Measurements from ENCODE around the gene HTRA1.

HTRA1 gene

GRCh38 chr10:122495406-122496340, 34.3 kb downstream of the HTRA1 start:
- peak; percentile 32 to 68 (median 60) for DNase-seq

- DNase-seq = no peak
Measured at GRCh38 chr10:122497241-122497640, 35.9 kb downstream of the HTRA1 start.

- no peak for DNase-seq
Measured at GRCh38 chr10:122498521-122498920, 37.2 kb downstream of the HTRA1 start.

- no peak for DNase-seq
Measured at GRCh38 chr10:122499012-122499411, 37.7 kb downstream of the HTRA1 start.

DNA sequence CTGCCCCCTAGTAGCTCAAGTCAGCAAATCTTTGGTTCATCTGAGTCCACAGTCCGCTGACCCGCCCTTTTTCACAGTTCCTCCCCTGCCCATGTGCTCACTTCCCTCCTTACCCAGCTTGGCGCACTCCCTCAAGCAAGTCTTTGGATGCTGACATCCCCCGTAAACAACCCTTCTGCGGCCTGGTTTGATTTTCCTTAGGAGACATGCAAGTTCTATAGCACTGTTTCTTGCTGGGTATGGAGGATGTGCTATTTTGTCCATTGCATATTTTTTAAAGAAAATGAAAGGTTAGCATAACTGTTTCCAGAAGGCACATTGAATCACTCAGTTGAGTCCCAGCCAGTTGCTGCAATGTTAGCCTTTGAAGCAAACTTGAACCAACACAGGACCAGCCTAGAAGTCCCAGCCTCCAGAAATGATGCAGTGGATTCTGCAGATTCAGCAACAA, 38.2 kb downstream of the HTRA1 start:
- peak; percentile 48 to 70 (median 56) for DNase-seq

DNA sequence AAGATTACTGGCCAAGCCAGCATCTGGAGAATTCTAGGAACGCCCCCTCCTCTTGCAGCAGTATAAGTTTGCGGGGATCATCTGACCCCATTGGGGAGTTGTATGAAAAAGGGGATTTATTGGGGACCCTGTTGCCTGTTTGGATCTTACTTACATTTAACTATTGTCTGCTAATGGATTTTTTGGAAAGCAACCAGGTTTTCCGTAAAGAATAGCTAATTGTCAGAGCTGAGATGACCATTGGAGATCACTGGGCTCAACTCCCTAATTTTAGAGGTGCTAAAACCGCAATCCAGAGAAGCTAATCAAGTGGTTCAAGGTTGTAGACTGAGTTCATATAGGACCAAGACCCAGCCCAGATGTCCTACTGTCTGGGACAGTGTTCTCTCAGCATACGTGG, 38.8 kb downstream of the HTRA1 start:
- DNase-seq = no peak

DNA sequence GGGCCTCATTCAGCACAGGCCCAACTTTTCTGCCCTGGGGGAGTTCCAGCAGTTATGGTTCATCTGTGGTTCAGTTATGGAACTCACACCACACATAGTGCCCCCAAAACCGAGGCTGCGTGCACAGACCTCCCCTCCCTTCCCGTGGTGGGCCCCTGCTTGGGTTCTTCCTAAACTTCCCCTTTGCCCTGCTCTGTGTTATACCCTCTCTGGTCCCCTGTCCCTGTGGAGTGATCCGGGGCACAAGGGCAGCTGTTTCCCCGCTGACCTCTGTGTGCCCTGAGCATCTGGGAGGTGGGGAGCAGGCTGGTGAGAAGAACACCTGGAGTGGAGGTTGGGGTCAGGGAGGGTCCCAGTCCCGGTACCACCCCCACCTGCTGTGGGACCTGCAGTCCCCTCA, 39.4 kb downstream of the HTRA1 start:
- no peak for DNase-seq

DNA sequence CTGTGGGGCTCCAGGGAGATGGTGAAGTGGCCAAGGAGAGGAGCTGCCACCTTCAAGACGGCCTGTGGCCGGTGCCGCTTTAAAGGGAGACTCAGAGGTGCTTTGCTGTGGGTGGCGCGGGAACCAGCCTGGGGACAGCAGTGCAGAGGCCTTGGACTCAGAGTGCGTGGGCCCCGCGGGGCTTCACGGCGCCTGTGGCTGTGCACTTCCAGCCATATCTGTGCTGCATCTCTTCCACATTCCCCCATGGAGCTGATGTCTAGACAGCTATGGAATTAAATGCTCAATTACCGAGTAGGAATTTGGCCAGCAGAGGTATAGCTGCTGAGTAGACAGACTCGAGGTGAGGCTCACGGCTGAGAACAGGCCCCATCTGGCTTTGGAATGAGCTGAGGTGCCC, 41.7 kb downstream of the HTRA1 start:
- DNase-seq = no peak

DNA sequence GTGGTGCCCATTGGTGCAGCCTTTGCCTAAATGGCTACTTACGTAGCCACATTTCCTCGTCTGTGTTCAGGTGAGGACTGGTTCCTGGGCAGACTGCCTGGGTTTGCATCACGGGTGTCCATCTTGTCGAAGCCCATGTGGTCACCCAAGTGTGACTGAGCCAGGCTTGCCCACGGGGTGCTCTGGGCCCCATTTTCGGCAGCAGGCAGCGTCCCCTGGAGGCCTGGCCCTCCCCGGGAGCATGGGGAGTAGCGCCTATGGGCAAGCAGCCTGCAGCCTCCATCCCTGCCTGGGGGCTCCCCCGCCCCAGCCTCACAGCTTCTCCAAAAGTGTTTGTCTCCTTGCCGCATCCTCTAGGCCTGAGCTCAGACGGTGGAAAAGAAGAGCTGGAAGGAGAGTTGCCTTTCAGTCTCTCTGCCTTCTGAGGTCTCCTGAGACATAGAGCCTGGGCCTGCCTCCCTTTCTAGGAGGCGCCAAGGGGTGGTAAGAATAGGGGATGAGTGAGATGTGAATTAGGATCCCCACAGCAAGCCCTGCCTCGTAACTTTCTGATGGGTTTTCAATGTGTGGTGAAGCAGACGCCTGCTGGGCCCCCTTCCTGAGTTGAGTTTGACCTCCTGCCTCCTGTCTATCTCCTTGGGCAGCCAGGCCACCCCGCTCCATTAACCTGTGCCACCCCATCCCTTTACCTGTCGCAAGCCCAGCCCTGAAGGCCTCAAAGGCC, 42.7 kb downstream of the HTRA1 start:
- DNase-seq = no peak

- no peak for DNase-seq
Measured at GRCh38 chr10:122504610-122504950, 43.2 kb downstream of the HTRA1 start.

GRCh38 chr10:122505011-122505410, 43.7 kb downstream of the HTRA1 start:
- no peak for DNase-seq

- no peak for DNase-seq
Measured at GRCh38 chr10:122505885-122506645, 44.7 kb downstream of the HTRA1 start.

DNA sequence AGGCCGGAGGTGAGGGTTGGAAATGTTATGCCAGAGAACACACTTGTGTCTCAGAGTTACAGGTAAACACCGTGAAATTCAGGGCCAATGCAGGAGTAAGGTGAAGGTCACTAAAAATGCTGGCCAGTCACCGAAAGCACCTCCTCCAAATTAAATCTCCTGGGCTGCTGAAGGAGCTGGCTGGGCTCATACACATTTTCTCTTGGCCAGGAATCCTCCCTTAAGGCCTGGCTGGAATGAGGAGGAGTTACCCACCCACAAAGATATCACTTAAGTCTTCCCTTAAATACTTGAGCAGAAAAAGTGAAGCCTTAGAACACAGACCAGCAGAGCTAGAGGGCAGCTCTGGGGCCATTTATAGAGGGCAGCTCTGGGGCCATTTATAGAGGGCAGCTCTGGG, 46.3 kb downstream of the HTRA1 start:
- DNase-seq = no peak

DNA sequence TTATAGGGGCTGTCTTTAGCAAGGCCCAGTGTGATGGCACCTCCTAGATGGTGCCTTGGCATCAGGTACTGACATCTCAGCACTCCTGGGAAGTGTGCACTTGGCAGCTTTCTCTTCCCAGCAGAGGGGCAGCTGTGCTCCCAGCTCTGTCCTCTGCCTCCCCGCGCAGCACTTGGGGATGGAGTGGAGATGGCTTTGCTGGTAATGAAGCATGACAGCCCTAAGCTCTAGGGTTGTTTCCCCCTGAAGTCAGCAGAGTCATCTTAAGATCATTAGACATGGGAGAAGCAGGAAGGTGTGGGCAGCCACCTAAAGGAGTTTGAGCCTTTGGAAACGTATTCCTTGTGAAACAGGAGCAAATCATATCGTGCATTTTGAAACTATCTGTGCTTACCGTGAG, 46.7 kb downstream of the HTRA1 start:
- DNase-seq = no peak

GRCh38 chr10:122509323-122509722, 48.0 kb downstream of the HTRA1 start:
- DNase-seq = no peak

- no peak for DNase-seq
Measured at GRCh38 chr10:122510326-122510725, 49.0 kb downstream of the HTRA1 start.

DNA sequence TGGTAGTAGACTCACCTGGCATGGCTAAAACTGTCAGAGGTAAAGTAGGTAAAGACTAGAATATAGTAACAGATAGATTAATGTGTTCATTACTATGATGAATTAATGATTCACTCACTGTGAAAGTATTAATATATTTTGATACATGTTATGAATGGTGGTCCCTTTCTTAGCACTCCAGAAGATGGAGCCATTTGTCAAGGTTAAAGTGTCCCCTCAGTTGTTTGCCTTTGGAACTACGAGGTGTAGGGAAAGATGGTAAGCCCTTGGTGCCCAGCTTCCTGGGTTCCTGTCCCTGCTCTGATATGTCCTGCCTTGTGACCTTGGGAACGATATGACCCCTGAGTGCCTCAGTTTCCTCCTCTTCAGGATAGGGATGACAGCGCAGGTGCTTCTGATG, 49.4 kb downstream of the HTRA1 start:
- no peak for DNase-seq

- peak; percentile 15 to 34 (median 23) for DNase-seq
Measured at GRCh38 chr10:122513053-122513452, 51.7 kb downstream of the HTRA1 start.

- no peak for DNase-seq
Measured at GRCh38 chr10:122514045-122514840, 52.9 kb downstream of the HTRA1 start.

- no peak for DNase-seq
Measured at GRCh38 chr10:122515022-122515424, 53.7 kb downstream of the HTRA1 start.

DNA sequence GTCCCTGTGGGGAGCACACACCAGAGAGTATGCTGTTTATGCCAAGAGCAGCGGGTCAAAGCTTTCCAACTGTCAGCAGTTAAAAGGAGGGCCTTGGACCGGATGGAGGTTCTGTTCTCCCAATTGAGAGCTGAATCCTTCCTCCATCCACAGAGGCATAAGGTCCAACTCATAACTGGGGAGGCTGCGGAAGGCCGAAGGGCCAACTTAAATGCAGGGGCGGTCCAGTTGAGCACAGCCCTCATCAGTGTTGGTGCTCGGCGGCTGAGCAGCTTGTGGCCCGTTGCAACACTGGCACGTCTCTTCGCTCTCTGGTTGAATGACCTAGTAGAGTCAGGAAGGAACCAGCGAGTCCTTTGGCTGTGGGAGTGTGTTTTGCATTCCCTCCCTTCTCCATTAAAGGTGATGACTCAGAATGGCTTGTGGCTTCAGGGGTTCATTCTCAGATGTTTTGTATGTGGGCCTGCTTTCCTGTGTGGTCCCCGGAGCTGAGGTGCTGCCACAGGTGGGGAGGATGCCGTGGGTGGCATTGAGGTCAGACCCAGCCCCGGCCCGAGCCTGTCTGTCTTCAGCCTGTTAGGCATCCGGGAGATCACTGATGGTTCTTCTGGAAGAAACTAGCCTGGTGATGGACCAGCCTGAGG, 54.4 kb downstream of the HTRA1 start:
- no peak for DNase-seq

- peak in 3 of 4 experiments; percentile 23 to 33 (median 30) for DNase-seq
Measured at GRCh38 chr10:122516734-122517133, 55.4 kb downstream of the HTRA1 start.
